GM18868 (cell line): ENCODE results near the gene CNTN4.
A peak's percentile ranks its signal among the peaks of the same experiment; 100 is the strongest.

Experiments
- ATAC-seq: cut with Tn5 transposase; IDR thresholded peaks from one replicate; pipeline ENCODE4 v1.9.1; 2021; ENCODE audit warnings: mild to moderate bottlenecking, moderate library complexity; ENCODE audit not compliant: unreplicated experiment

Gene CNTN4

GRCh38 chr3:3013317-3014052 lies 914.8 kb downstream of the CNTN4 start:
- no peak for ATAC-seq

- peak; percentile 90 for ATAC-seq
Measured at GRCh38 chr3:3015185-3016089, 916.8 kb downstream of the CNTN4 start.

GRCh38 chr3:3016226-3016625 lies 917.6 kb downstream of the CNTN4 start:
- no peak for ATAC-seq

DNA sequence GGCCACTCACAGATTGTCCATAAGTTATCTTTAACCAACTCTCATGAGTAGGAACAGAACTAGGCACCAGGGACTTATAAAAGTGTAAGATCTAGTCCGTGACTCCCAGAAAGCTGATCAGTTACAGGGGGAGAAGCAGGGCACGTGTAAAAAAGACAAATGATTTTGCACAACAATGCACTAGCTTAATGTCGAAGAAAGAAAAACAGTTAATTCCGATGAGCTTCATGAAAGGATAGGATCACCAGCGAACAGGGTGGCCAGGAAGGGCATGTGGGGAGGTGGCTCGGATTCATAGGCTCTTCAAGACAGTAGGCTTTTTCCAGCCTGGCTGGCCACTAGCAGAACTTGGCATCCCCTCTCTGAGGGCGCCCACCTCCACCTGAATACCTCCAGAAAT lies 921.5 kb downstream of the CNTN4 start:
- ATAC-seq, result no peak

DNA sequence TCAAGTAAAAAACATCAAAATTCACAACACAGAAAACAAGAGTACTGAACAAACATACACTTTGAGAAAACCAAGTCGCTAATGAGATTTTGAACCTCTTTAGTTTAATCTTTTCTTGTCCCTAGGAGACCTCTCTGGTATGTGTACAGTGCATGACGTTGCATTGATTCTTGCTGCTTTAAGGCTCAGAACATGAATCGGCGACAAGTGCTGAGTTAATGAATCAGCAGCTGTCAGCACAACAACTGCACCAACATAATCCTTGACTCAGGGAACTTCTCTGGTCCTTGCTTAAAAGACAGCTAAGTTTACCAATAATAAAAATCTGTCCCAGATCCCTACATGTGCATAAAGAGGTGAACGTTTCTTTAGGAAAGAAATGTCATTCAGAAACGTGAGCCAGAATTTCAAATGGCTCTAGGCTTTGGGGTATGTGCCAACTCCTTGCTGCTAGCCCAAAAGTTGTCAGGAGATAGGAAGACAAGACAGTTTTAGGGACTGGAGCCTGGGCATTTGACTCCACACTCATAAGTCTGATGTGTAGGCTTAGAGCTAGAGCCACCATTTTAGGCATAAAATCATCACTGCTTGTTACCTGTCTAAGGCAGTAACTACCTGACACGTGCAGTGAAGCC lies 924.6 kb downstream of the CNTN4 start:
- no peak for ATAC-seq

- peak; percentile 97 for ATAC-seq
Measured at GRCh38 chr3:3027976-3028567, 929.4 kb downstream of the CNTN4 start.

DNA sequence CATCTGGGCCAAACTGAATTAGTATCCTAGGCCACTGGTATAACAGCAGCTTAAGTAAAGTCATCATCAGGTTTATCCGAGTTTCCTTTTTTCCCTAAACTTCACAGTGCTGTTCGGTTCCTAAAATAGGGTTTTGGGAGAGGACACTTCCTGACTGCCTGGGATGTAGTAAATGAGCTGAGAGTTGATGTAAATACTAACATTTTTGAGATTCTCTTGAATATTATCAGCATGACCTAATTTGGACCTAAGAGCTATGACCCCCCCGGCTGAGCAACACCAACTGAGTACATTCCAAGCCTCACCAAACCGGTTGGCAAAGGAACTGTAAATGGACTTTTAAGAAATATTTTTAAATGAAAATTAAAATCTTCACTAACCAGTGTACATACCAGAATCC lies 932.7 kb downstream of the CNTN4 start:
- no peak for ATAC-seq

GRCh38 chr3:3037156-3037555 lies 938.5 kb downstream of the CNTN4 start:
- no peak for ATAC-seq

GRCh38 chr3:3038201-3038991 lies 939.7 kb downstream of the CNTN4 start:
- ATAC-seq, result no peak

DNA sequence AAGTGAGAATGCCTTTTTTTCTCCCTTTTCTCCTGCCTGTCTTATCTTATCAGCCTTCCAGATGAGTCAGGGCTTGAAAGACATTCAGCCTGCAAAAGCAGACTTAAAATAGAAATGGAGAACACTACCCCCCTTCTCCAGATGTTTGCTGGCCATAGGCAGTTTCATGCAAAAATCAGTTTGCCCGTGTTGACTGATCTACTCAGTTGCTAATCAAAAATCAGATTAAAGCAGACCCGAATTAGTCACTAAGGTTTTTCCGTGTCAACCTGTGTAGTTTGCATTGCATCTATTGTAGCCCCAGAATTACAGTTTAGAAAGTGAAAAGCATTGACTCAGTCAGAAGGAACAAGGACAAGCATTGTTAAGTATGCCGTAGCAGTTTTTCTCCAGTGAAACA lies 955.3 kb downstream of the CNTN4 start:
- peak; percentile 42 for ATAC-seq

- no peak for ATAC-seq
Measured at GRCh38 chr3:3059645-3060044, 961.0 kb downstream of the CNTN4 start.

DNA sequence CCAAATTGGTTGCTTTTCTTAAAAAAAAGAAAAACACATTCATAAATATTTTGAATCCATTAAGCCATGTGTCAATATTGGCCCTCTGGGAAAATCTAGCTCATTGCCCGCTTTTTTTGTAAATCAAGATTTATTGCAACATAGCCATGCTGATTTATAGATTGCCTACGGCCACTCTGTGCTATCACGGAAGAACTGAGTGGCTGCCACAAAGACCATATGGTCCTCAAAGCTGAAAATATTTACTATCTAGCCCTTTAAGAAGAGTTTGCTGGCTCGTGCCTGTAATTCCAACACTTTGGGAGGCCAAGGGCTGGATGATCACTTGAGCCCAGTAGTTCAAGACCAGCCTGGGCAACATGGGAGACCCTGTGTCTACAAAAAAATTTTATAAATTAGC lies 965.6 kb downstream of the CNTN4 start:
- ATAC-seq, result no peak

- peak; percentile 40 for ATAC-seq
Measured at GRCh38 chr3:3065876-3066275, 967.2 kb downstream of the CNTN4 start.

- ATAC-seq, result peak; percentile 77
Measured at GRCh38 chr3:3066378-3066777, 967.7 kb downstream of the CNTN4 start.

DNA sequence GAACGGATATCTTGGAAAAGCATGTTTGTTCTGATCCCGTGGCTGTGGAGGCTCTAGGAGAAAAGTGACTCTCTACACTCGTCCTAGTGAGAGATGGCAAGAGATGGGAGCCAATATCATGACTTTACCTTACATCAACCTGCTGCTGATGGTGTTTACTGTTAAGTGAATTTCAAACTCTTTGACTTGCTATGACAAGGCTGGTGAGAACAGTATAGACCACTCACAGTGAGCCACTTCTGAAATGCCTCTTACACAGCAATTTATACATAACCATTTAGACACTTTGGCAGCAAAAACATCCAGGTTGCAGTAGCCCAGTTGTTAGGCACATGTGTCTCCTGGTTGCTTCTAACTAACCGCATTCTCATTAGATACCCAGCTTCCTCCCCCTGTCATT lies 968.2 kb downstream of the CNTN4 start:
- ATAC-seq, result no peak

DNA sequence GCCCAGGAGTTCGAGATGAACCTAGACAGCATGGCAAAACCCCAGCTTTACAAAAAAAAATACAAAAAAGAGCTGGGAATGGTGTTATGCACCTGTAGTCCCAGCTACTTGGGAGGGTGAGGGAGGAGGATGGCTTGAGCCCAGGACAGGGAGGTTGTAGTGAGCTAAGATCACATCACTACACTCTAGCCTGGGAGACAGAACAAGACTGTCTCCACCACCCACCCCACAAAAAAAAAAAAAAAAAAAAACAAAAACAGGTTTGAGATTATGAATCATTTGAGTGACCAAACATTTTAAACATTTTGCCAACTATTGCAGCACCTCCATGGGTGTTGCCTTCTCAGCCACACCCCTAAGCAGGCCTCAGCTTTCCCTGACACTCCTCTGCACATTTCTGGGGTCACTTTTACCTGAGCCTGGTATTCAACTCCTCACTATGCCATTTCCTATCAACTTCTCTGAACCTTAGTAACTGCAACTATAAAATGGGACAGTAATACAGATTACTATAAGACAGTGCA lies 969.8 kb downstream of the CNTN4 start:
- ATAC-seq, result no peak

DNA sequence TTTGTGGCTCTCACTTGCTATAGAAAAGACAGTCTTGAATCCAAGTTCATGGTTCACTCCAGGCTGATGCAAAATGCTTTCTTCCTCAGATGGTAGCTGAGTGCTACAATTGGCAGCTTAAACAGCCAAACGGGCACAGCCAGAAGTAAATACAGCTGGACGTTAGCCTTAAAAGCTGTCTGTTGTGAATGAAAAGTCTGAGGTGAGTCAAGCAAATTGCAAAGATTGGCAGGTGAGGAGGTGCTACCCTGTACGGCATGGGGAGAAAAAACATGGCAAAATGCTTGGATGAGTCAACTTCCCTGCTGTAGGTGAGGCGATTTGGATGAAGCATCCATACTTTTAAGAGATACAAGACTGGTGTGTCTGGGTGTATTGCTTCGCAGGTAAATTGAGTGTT lies 971.1 kb downstream of the CNTN4 start:
- ATAC-seq, result no peak

- ATAC-seq, result no peak
Measured at GRCh38 chr3:3071136-3071535, 972.5 kb downstream of the CNTN4 start.

- ATAC-seq, result peak; percentile 83
Measured at GRCh38 chr3:3074551-3075257, 976.0 kb downstream of the CNTN4 start.

GRCh38 chr3:3080309-3080708 lies 981.6 kb downstream of the CNTN4 start:
- no peak for ATAC-seq
